IPS DF 4.7 (cell line): ENCODE results near the gene BAZ2B.
"Not testable (repeated sequence)": the region's sequence is repeated elsewhere in the genome, so short reads cannot be mapped to it uniquely, and the experiment has no call there.

Experiments used
- DNase-seq: peaks from one replicate; pipeline ENCODE4 v3.0.0-alpha.2; 2013; ENCODE audit warnings: low spot score; ENCODE audit errors: extremely low read depth

The BAZ2B gene

DNA sequence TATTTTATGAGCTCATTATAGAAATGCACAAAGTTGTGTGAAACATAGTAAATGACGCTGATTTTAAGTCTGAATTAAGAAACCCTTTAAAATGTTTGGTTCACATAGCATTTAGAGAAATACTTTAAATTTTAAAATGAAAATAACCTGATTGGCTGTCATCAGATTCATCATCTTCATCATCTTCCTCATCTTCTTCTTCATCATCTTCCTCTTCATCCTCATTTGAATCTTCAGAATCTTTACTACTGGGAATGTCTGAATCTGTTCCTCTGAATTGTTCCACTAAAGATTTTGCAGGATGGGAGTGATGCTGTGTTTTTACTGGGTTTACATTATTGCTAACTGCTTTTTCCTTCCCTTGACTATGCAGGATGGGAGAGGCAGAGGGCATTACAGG is 183.7 kb downstream of the BAZ2B start:
- DNase-seq, result no peak

DNA sequence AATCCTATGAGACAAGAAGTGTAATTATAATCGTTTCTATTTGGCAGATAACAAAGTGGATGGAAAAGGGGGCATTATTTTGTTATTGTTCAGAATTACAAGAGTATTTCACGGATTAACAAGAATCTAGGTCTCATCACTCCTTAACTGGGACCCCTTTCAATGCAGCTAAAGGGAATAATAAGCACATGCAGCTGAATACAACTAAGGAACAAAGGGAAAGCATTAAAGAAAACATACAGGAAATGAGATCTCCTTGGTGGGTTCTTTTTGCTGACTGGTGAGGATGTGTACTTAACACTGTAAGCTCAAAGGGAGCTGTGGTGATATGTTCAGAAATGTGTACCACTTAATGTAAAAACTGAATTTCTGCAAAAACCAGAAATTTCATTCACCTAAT is 189.3 kb downstream of the BAZ2B start:
- no peak for DNase-seq

DNA sequence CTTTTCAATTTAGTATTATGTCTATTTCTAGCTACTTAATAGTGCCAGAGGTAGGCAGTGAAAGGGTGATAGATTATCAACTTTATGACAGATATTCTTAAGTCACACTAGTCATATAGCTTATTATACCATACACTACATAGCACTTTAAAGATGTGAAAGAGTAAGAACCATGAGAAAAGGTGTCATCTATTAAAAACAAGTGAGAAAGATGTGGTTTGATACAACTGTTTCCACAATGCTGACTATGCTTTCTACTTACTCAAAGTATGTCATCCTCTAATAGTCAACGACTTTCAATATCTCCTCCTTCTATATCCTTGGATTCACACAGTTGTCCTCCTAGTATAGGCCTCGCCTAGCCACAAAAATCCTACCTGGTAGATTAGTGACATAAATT is 196.9 kb downstream of the BAZ2B start:
- no peak for DNase-seq

DNA sequence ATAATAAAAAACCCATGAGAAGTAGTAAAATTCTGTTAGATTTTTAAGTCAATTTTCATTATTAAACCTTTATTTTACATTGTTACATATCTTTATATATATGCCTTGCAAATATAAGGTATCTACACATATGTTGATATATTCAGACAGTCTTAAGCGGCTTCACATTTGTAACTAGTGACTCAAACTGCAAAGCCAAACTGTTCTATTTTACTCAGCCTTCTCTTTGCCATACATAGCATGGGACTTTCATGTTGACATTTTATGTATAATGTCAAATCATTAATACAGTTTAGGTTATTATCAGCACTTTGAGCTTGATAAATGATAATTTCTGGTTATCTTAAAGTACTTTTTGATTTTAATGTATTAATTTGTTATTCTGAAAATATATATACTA is 204.9 kb downstream of the BAZ2B start:
- no peak for DNase-seq

DNA sequence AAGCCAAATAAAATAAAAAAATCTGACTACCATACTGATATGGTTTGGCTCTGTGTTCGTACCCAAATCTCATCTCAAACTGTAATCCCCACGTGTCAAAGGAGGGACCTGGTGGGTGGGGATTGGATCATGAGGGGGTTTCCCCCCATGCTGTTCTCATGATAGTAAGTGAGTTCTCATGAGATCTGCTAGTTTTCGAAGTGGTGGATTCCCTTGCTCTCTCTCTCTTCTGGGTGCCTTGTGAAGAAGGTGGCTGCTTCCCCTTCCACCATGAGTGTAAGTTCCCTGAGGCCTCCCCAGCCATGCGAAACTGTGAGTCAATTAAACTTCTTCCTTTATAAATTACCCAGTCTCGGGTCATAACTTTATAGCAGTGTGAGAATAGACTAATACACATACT is 206.1 kb downstream of the BAZ2B start:
- no peak for DNase-seq

DNA sequence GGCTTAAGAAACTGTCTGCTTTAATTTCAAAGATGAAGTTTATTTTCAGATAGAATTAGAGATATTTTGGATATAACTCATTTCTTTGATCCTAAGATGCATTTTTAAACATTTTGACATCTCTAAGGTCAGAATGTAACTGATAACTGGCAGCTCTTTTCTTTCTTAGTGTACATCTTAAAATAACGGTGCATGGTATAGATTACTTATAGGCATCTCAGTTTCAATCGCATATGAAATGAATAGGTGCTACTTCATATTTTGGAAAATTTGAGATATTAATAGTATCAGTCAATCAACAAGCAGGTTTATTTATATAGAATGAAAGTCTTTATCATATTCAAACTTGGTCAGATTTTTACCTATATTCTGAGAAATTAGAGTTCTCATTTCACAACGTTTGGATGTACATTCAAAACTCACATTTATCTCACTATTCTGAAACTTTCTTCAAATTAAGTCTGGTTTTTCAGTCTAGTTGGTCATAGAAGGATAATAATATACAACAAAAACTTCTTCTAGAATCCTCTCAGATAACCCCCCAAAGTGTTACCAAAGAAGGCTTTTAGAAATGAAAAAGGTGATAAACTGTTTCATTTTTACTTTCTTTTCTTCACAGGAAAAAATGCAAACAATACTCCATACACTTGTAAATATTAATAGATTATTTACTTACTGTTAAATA is 207.1 kb downstream of the BAZ2B start:
- DNase-seq, result no peak

DNA sequence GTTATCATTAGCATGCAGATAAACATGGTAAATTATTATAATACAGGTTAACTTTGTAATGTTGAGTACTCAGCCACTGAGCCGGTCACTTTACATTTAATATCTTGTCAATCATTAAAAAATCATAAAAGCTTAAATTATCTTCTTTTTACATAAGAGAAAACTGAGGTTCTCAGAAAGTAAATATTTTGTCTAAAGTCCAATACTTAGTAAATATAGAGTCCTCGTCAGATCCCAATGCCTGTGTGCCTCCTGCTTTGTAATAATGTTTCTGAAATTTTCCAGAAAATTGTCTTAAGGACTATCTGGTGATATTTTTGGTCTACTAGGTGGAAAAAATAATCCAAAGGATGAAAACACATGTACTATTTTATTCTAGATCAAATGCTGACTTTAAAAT is 213.6 kb downstream of the BAZ2B start:
- DNase-seq, result no peak

DNA sequence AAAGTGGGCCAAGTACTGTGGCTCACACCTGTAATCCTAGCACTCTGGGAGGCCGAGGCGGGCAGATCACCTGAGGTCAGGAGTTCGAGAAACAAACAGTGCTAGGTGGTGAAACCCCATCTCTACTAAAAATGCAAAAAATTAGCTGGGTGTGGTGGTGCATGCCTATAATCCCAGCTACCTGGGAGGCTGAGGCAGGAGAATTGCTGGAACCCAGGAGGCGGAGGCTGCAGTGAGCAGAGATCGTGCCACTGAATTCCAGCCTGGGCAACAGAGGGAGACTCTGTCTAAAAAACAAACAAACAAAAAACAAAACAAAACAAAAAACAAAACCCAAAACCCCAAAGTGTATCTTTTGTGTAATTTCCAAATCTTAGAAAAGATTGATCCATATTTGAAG is 214.2 kb downstream of the BAZ2B start:
- DNase-seq, result not testable (repeated sequence)

DNA sequence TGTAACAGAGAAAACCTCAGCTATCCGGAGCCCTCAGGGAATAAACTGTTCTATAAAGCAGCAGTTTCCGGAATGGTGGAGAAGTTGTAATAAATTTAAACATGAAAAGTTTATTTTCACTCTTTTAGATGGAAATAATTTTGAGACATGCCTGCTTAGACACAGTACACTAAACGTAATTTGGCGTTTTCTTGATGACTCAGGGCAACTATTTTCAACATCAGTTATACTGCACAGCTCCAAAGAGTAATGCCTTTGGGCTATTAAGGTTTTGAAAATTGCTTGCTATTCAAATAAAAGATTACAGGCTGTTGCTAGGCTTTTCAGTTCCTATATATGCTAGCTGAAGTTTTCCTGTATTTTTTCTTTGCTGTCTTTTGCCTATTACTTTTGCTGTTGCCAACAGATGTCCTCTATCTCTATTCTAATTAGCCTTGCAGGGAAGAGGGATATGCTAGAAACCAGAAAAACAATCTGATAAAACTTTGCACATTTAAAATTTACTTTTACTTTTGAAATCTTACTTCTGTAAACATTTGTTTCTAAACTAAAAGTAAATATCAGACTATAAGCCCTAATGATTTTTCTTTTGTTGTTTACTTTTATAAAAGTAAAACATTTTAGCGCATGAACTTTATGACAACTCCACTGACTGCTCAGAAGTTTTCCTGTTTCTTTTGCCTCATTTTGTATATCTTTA is 216.5 kb downstream of the BAZ2B start:
- DNase-seq, result no peak

DNA sequence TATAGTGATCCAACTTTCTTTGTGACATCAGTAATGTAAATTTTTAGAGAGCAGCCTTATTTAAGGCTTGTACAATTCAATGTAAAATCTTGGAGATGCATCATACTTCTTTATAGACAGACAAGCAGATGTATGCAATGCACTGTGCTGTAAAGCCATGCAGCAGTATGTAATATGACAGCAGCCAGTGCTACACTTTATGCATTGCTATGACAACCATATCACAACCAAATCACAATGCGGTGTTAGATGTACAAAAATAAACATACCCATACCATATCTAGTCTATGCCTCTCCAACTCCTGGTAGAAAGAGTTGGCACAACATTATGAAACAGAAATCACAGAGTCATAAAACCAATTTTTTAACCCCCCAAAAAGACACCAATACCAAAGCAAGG is 219.5 kb downstream of the BAZ2B start:
- no peak for DNase-seq

DNA sequence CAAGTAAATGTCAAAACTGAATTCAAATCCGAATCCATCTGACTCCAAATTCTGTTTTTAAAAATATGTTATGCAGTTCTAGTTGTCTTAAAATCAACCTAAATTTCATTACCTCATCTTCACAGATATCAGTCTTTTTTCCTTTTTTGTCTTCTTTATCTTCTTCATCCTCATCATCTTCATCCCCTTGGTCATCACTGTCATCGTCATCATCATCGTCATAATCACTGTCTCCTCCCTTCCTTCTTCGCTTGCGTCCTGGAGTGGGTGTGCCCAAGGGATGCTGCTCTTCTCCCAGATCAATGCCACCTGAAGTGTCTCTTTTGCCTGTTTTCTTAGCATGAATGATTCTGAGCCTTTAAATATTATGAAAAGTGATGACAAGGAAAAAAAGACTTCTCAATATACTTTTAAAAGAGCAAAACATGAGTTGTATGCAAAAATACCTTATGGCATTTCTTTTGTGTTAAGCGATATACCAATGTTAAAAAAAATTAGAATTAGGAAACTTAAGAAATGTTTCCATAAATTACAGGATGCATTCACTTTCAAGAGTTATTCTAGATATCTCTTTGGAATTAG is 233.8 kb downstream of the BAZ2B start:
- DNase-seq, result no peak

DNA sequence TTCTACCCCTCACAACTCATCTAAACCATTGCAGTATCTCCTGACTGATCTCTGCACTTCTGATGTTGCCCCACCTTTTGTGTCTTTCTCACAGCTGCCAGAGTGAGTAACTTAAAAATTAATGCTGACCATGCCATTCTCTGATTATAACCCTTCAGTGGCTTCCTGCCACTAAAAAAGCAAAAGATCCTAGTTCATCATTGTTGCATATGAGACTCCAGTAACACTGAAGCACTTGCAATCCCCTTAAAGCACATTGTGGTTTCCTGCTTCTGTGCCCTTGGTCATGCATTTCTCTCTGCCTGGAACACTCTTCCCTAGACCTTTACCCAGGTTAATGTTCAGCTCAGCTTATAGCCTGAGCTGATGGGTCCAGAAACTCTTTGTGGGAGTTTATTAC is 234.8 kb downstream of the BAZ2B start:
- no peak for DNase-seq

DNA sequence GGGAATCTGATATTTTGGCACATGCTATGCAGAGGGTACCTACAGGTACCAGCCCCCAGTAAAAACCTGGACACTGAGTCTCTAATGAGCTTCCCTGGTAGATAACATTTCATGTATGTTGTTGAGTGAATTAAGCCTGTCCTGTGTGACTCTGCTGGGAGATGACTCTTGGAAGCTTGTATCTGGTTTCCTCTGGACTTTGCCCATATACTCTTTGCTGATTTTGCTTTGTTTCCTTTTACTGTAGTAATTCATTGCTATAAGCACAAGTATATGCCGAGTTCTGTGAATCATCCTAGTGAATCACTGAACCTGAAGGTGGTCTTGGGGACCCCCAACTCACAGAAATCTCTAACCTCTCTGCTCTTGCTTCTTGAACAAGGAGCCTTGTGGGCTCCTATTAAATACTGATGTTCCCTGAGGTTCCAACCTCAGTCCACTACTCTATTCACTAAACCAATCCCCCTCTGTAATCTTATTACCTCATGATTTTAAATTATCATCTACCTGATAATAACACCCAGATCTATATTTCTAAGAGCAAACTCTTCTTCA is 235.6 kb downstream of the BAZ2B start:
- DNase-seq, result no peak

DNA sequence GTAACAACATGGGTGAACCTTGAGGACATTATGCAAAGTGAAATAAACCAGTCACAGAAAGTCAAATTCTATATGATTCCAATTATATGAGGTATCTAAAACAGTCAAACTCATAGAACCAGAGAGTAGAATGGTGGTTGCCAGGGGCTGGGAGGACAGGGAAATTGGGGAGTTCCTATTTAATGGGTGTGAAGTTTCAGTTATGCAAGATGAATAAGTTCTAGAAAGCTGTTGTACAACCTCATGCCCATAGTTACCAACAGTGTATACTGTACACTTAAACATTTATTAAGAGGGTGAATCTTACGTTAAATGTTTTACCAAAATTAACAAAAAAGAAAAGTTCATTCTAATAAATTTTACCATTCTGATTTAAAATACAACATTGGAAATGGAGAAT is 237.2 kb downstream of the BAZ2B start:
- no peak for DNase-seq

DNA sequence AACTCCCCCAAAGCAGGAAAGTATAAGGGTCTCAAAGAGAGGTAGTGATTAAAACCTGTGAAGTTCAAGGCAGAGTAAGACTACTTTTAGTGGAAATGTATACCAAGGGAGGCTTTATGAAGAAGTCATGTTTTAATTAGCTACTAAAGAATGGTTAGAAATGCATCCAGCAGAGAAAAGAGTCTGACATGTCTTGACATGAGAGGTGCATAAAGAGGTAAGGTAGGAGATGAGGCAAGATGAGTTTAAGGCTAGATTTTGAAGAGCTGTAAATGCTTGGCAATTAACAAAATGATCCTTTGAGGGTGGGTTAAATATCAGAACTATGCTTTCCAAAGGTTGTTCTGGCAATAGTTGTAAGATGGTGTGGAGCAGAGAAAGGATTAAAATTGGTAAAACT is 241.1 kb downstream of the BAZ2B start:
- no peak for DNase-seq

DNA sequence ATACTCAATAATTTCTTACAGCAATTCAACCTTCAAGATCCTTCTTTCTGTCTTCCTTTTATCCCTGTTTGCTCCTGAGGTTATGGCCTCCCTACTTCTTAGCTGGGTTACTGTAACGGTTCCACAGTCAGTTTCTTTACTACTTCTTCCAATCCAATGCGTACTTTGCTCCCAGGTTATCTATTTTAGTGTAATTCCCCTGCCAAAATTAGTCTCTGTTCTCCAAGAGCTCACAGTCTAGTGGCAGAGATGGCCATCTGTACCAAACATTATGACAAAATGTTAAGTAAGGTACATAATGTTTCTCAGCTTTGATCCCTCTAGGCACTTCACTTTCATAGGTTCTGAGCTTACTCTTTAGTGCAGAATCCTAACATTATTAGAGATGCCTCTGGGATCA is 244.8 kb downstream of the BAZ2B start:
- no peak for DNase-seq

DNA sequence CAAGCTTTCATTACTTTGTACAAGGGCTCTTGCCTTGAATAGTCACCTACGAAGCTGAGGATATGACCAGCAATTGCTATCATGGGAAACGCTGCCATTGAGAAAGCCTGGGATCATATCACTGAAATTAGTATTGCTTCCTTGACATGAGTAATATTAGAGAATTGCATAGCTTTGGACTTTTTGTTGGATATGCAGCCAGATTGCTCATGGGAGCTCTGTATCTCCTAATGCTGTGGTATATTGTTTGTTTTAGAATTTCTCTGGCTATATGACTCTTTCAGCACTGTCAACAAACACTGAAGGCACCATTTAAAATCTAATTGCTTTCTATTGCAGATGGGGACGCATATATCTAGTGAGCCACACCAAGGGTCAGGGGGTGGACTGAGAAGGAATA is 249.8 kb downstream of the BAZ2B start:
- no peak for DNase-seq

DNA sequence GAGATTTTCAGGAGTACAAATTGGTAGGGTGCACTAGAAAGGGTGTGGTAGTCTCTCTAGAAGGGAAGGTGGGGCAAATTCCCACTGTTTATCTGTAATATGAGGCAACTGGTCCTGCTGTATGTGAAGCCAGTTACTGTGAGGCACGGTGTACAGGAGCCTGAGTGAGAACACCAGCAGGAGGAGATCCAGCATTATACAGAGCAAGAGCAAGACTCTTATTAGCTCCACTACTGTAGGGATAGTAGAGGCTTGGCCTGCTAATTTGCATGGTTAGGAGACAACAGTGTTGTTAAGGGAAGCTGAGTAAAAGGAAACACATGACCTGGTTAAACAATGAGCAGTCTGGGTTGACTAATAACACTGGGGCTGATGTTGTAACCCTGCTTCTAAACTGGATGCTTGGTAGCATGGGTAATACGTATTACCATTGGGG is 253.5 kb downstream of the BAZ2B start:
- no peak for DNase-seq

DNA sequence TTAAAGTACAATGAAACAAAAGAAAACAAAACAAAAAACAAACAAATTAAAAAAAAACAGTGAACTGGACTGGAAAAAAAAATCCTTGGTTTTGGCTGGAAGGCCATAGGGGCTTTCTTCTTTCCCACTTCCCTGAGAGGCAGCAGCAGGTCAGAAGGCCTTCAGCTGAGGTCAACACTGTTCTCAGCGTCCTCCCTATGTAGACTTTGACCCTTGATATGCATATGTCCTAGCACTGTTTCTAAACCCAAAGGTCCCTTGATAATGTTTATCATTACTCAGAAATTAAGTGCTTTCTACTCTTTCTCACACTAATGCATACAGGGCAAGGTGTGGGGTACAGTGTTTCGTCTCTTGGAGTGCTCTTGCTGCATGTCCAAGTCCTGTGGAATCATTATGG is 254.3 kb downstream of the BAZ2B start:
- no peak for DNase-seq

DNA sequence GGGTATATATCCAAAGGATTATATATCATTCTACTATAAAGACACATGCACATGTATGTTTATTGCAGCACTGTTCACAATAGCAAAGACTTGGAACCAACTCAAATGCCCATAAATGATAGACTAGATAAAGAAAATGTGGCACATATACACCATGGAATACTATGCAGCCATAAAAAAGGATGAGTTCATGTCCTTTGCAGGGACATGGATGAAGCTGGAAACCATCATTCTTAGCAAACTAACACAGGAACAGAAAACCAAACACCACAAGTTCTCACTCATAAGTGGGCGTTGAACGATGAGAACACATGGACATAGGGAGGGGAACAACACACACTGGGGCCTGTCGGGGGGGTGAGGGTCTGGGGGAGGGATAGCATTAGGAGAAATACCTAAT is 254.7 kb downstream of the BAZ2B start:
- not testable (repeated sequence) for DNase-seq

DNA sequence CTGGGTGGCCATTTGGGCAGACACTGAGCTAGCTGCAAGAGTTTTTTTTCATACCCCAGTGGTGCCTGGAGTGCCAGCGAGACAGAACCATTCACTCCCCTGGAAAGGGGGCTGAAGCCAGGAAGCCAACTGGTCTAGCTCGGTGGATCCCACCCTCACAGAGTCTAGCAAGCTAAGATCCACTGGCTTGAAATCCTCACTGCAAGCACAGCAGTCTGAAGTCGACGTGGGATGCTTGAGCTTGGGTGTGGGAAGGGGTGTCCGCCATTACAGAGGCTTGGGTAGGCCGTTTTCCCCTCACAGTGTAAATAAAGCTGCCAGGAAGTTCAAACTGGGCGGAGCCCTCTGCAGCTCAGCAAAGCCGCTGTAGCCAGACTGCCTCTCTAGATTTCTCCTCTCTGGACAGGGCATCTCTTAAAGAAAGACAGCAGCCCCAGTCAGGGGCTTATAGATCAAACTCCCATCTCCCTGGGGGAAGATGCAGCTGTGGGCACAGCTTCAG is 260.2 kb downstream of the BAZ2B start:
- no peak for DNase-seq

DNA sequence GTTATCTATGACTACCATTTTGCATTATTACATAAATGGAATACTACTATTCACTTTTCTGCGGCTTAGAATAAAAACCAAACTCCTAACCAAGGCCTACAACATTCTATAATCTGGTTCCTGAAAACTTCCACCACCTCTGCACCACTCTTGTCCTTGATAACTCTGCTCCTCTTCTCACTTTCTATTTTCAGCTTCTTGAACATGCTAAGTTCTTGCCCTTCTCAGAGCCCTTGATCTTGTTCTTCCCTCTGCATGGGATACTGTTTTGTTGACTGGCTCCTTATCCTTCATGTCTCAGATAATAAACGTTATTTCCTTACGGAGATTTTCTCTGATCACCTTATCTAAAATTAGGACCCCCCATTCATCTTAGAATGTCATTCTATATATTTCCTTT is 264.4 kb downstream of the BAZ2B start:
- DNase-seq, result no peak
